ENCODE results near the gene DOCK10. TPM values are rescaled to one million over a fixed set of nuclear protein-coding genes. Genes with fewer than 3 reads are reported as not detected.

The DOCK10 gene
- total and polyA plus RNA-seq, 10 of the 15 experiments (the other 5 are each of a cell fraction or from before 2014, with no cell fraction given), result 16.9 to 120 (median 85.5) TPM

GRCh38 chr2:224938651-224939182 lies 103.6 kb downstream of the DOCK10 start:
- ChIA-PET SMC1A (ENCODE audit: uncharacterized antibody, unreplicated experiment) (interaction anchor here (0.8 to 23.4 kb wide), 16 partner anchors 4 to 140 kb away, joined by 3 to 443 read pairs (median 5); partner anchors contain the start of gene DOCK10), CTCF (interaction anchor here (0.6 to 14.6 kb wide), 9 partner anchors 10 to 414 kb away, joined by 3 to 118 read pairs (median 3); no protein-coding TSS in a partner anchor), POLR2A (interaction anchor here (1.0 to 5.0 kb wide), 7 partner anchors 8 to 19 kb away, joined by 3 to 34 read pairs (median 5); no protein-coding TSS in a partner anchor), RAD21 (ENCODE audit: unreplicated experiment) (interaction anchor here (0.8 to 3.2 kb wide), 10 partner anchors 8 to 64 kb away, joined by 3 to 40 read pairs (median 5); no protein-coding TSS in a partner anchor)
- Histone ChIP-seq H3K27ac (ENCODE audit: control insufficient read depth, insufficient read depth) (peak overlapping the region; percentile 88), H4K20me1 (ENCODE audit: control insufficient read depth, insufficient read depth) (no peaks in the 10 kb centered on the region), H3K79me2 (ENCODE audit: control insufficient read depth, insufficient read depth, low read length) (peaks cover 92% of the 10 kb centered on the region), H3K4me1 (ENCODE audit: control insufficient read depth, insufficient read depth, low read length) (peaks cover 31% of the 10 kb centered on the region), H3K27me3 (replicated peaks in 1 of 2; ENCODE audit: control insufficient read depth in 2 of 2, insufficient read depth in 2 of 2, low read length in 1 of 2) (no peaks in the 10 kb centered on the region), H3K4me3 (peak overlapping the region; percentile 62), H2AFZ (ENCODE audit: control insufficient read depth, low read depth, low read length) (no peak overlapping the region), H3K9ac (ENCODE audit: control insufficient read depth, insufficient read depth, low read length) (peak overlapping the region; percentile 56), H3K9me3 (replicated peaks; ENCODE audit: control insufficient read depth, insufficient read depth, low read length) (no peaks in the 10 kb centered on the region), H3K36me3 (ENCODE audit: control insufficient read depth in 2 of 2, insufficient read depth in 2 of 2, low read length in 1 of 2) (peaks cover 0 to 5% of the 10 kb centered on the region in 2 experiments; a peak in 1 of 4 replicates), H3K4me2 (ENCODE audit: control insufficient read depth, insufficient read depth) (peak overlapping the region; percentile 92)
- BruUV-seq (replicated peaks), result no TSS peak
- intact Hi-C loops (cut with micrococcal nuclease; ENCODE audit: unreplicated experiment), result loop anchor here (1.0 to 5.0 kb wide), 3 partner anchors 19 to 102 kb away; no protein-coding TSS in a partner anchor
- ATAC-seq (peak; percentile 64), DNase-seq (ENCODE audit: low read depth, low spot score) (no peak), FAIRE-seq (no peak)
- in situ Hi-C loops (cut with MboI), result loop anchor here (10.0 kb wide), 1 partner anchor 336 kb away; no protein-coding TSS in a partner anchor
- WGBS (ENCODE audit: insufficient coverage, insufficient replicate concordance, low lambda C conversion rate, missing lambda C conversion rate), result 7% methylated on average over 6 of the region's 6 CpGs
- TF ChIP-seq RCOR1 (conservative IDR thresholded peaks at IDR 0.05; ENCODE audit: low read depth, low read length), result no peak
- TF ChIP-seq NFXL1 (IDR thresholded peaks at IDR 0.05; ENCODE audit: borderline replicate concordance), result no peak
- TF ChIP-seq KDM1A (IDR thresholded peaks at IDR 0.05; ENCODE audit: borderline replicate concordance), result no peak
- TF ChIP-seq TCF3 (IDR thresholded peaks at IDR 0.05; ENCODE audit: borderline replicate concordance, insufficient read depth, low read depth, low read length), result no peak
- TF ChIP-seq CHD4 (IDR thresholded peaks at IDR 0.05), result no peak
- no peak for TF ChIP-seq PRDM15 (CRISPR knock-in tag; IDR thresholded peaks at IDR 0.05)
- TF ChIP-seq PAX5 (IDR thresholded peaks at IDR 0.05; ENCODE audit: borderline replicate concordance, low read depth, low read length), result no peak
- TF ChIP-seq STAT3 (IDR thresholded peaks at IDR 0.05; ENCODE audit: low read depth, low read length), result no peak
- peak in 1 of 2 experiments; percentile 42; a peak in 1 of 4 replicates for TF ChIP-seq BHLHE40 (IDR thresholded peaks at IDR 0.05; ENCODE audit: borderline replicate concordance in 1 of 2, low read depth in 2 of 2, low read length in 1 of 2)
- TF ChIP-seq ZNF207 (IDR thresholded peaks at IDR 0.05; ENCODE audit: borderline replicate concordance), result no peak
- TF ChIP-seq, protein P1, sequence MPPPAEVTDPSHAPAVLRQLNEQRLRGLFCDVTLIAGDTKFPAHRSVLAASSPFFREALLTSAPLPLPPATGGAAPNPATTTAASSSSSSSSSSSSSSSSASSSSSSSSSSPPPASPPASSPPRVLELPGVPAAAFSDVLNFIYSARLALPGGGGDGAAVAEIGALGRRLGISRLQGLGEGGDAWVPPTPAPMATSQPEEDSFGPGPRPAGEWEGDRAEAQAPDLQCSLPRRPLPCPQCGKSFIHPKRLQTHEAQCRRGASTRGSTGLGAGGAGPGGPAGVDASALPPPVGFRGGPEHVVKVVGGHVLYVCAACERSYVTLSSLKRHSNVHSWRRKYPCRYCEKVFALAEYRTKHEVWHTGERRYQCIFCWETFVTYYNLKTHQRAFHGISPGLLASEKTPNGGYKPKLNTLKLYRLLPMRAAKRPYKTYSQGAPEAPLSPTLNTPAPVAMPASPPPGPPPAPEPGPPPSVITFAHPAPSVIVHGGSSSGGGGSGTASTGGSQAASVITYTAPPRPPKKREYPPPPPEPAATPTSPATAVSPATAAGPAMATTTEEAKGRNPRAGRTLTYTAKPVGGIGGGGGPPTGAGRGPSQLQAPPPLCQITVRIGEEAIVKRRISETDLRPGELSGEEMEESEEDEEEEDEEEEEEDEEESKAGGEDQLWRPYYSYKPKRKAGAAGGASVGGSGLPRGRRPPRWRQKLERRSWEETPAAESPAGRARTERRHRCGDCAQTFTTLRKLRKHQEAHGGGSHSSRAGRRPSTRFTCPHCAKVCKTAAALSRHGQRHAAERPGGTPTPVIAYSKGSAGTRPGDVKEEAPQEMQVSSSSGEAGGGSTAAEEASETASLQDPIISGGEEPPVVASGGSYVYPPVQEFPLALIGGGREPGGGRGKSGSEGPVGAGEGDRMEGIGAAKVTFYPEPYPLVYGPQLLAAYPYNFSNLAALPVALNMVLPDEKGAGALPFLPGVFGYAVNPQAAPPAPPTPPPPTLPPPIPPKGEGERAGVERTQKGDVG (CRISPR knock-in tag; IDR thresholded peaks at IDR 0.05), result no peak
- no peak for TF ChIP-seq MEF2B (IDR thresholded peaks at IDR 0.05; ENCODE audit: partially characterized antibody, poor library complexity, severe bottlenecking)
- TF ChIP-seq ZNF274 (IDR thresholded peaks at IDR 0.05; ENCODE audit: insufficient read depth, insufficient read length), result no peak
- peak; percentile 62; the same call in 1 of the 2 replicates for TF ChIP-seq MXI1 (IDR thresholded peaks at IDR 0.05; ENCODE audit: low read depth, low read length)
- peak; percentile 37 to 52; a peak in 2 of 4 replicates for TF ChIP-seq EP300 (IDR thresholded peaks at IDR 0.05; ENCODE audit: borderline replicate concordance in 1 of 2, control insufficient read depth in 1 of 2, low read depth in 2 of 2, low read length in 2 of 2)
- no peak for TF ChIP-seq CBX5 (IDR thresholded peaks at IDR 0.05; ENCODE audit: low read depth)
